Suprapubic skin (tissue), 4 donors: ENCODE measurements around the gene RAB3GAP1. TPM values are rescaled to one million over a fixed set of nuclear protein-coding genes. Genes with fewer than 3 reads are reported as not detected.

Experiments
- DNase-seq, 2 donors: peaks; one replicate each; pipeline ENCODE4 v3.0.0-alpha.2; 2019; ENCODE audit warnings: low spot score in 2 of 2
- H3K27ac ChIP-seq: fragments of 200-600 bp; sonication (generic); one replicate; pipeline ENCODE4 v1.5.1; 2019
- H3K27me3 ChIP-seq: fragments of 200-600 bp; sonication (generic); one replicate; pipeline ENCODE4 v1.5.1; 2019
- H3K36me3 ChIP-seq: fragments of 200-600 bp; sonication (generic); one replicate; pipeline ENCODE4 v1.5.1; 2019
- H3K4me1 ChIP-seq: fragments of 200-600 bp; sonication (generic); one replicate; pipeline ENCODE4 v1.5.1; 2019
- H3K4me3 ChIP-seq: fragments of 200-600 bp; sonication (generic); one replicate; pipeline ENCODE4 v1.5.1; 2019; ENCODE audit warnings: mild to moderate bottlenecking
- H3K9me3 ChIP-seq: fragments of 200-600 bp; sonication (generic); one replicate; pipeline ENCODE4 v1.5.1; 2019
- CTCF ChIP-seq, 2 donors: fragments of 200-600 bp in 1 of 2; fragments of 450-650 bp in 1 of 2; sonication (generic) in 1 of 2; IDR thresholded peaks; one replicate each; pipeline ENCODE4 v1.5.1; 2016 to 2019; ENCODE audit warnings: antibody characterized with exemption in 2 of 2, mild to moderate bottlenecking in 1 of 2, moderate library complexity in 1 of 2
- EP300 ChIP-seq: sonication (generic); formaldehyde crosslinking; IDR thresholded peaks from one replicate; pipeline ENCODE4 v1.6.1; 2017; ENCODE audit warnings: antibody characterized with exemption
- POLR2A ChIP-seq, 2 donors: fragments of 450-650 bp; IDR thresholded peaks; one replicate each; pipeline ENCODE4 v1.6.1; 2017; ENCODE audit warnings: antibody characterized with exemption in 2 of 2, mild to moderate bottlenecking in 2 of 2, moderate library complexity in 2 of 2
- POLR2AphosphoS5 ChIP-seq, 3 donors: sonication (generic); formaldehyde crosslinking; IDR thresholded peaks; one replicate each; pipeline ENCODE4 v1.6.1; 2017; ENCODE audit warnings: antibody characterized with exemption in 3 of 3
- WGBS: methylation state at CpG from one replicate; pipeline ENCODE4 v1.1.5; 2018; 5-methylcytosine and 5-hydroxymethylcytosine counted together
- total RNA-seq, 4 donors: library from RNA; depleted of rRNA; stranded (reverse); fragments of >200 nt; gene quantifications; one replicate each; pipeline ENCODE4 v1.1.0, GENCODE V29; 2016

Gene RAB3GAP1
- total RNA-seq, 4 donors from 2014 or later, result 36.8 to 62.0 (median 52.6) TPM

DNA sequence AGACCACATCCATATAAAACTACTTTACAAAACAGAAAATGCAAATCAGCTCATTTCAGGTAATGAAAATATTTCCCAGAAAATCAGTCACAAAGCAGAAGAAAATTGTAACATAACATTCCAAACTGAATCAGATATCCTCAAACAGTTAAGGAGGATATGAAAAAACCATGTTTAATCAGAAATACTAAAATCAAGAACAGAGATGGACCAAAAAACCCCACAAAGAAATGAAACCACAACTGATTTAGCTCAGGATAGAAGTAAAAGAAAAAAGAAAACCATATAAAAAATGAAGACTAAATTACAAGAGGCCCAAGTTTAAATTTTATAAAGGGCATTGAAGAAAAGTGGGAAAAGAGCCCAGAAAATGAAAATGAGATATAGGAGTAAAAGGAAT is 102.9 kb downstream of the RAB3GAP1 start:
- no peak for TF ChIP-seq POLR2AphosphoS5 (IDR thresholded peaks at IDR 0.05)
- no peak for TF ChIP-seq EP300
- no peak for TF ChIP-seq POLR2A (IDR thresholded peaks at IDR 0.05)
- TF ChIP-seq CTCF (IDR thresholded peaks at IDR 0.05), result no peak
- Histone ChIP-seq H3K4me3 (no peak overlapping the region), H3K4me1 (no peaks in the 10 kb centered on the region), H3K9me3 (no peaks in the 10 kb centered on the region), H3K36me3 (peaks cover 75% of the 10 kb centered on the region), H3K27ac (no peak overlapping the region), H3K27me3 (no peaks in the 10 kb centered on the region)
- DNase-seq, result no peak

DNA sequence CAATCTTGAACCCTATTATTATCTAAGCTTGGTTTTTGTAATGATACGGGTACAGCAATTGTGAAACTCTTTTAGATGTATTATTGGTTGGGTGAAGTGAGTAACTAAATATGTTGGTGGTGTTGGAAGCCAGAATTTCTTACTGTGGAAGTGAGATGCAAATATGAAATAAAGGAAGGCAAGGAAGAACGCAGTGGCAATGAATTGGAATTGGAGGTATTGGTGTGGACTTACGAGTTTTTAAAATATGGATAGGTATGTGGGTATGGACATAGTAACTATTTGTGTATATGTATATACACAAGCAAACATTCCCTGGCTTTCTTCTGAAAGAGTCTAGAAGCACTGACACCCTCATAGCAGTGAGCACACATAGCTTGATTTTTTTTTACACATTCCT is 105.8 kb downstream of the RAB3GAP1 start:
- peaks cover 62% of the 10 kb centered on the region for H3K36me3 ChIP-seq
- no peak overlapping the region for H3K4me3 ChIP-seq
- DNase-seq, result no peak
- H3K27ac ChIP-seq, result no peak overlapping the region
- H3K27me3 ChIP-seq, result no peaks in the 10 kb centered on the region
- 97% methylated on average over 3 of the region's 3 CpGs for WGBS
- H3K9me3 ChIP-seq, result no peaks in the 10 kb centered on the region
- H3K4me1 ChIP-seq, result no peaks in the 10 kb centered on the region
- TF ChIP-seq POLR2AphosphoS5 (IDR thresholded peaks at IDR 0.05) (no peak), CTCF (IDR thresholded peaks at IDR 0.05) (no peak), EP300 (no peak)

DNA sequence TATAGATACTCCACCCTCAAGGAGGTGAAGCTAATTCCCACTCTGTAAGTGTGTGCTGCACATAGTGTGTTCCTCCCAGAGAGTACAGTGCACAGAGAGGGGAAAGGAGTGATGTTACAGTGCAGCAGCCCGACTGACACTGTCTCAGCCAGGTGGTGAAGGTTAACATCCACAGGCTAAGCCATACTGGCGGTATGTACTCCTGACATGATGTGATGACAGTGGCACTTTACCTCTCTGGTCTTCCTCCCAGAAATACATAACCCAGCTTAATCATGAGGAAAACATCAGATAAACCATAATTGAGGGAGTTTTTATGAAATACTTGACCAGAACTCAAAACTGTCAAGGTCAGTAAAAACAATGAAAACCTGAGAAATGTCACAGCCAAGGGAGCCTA is 107.1 kb downstream of the RAB3GAP1 start:
- Histone ChIP-seq H3K4me1 (no peaks in the 10 kb centered on the region), H3K27me3 (no peaks in the 10 kb centered on the region), H3K27ac (no peak overlapping the region), H3K9me3 (no peaks in the 10 kb centered on the region), H3K36me3 (peaks cover 62% of the 10 kb centered on the region), H3K4me3 (no peak overlapping the region)
- no peak for DNase-seq
- 100% methylated on average over 2 of the region's 2 CpGs for WGBS
- TF ChIP-seq EP300 (no peak), POLR2A (IDR thresholded peaks at IDR 0.05) (no peak), CTCF (IDR thresholded peaks at IDR 0.05) (no peak), POLR2AphosphoS5 (IDR thresholded peaks at IDR 0.05) (no peak)

GRCh38 chr2:135162377-135162776 is 110.3 kb downstream of the RAB3GAP1 start:
- Histone ChIP-seq H3K27me3 (no peaks in the 10 kb centered on the region), H3K36me3 (peaks cover 72% of the 10 kb centered on the region), H3K4me3 (no peak overlapping the region), H3K4me1 (no peaks in the 10 kb centered on the region), H3K9me3 (no peaks in the 10 kb centered on the region), H3K27ac (no peak overlapping the region)
- no peak for TF ChIP-seq POLR2AphosphoS5 (IDR thresholded peaks at IDR 0.05)
- 73% methylated on average over 5 of the region's 5 CpGs for WGBS
- no peak for DNase-seq

GRCh38 chr2:135162786-135163185 is 110.7 kb downstream of the RAB3GAP1 start:
- Histone ChIP-seq H3K4me3 (no peak overlapping the region), H3K9me3 (no peaks in the 10 kb centered on the region), H3K27ac (no peak overlapping the region), H3K27me3 (no peaks in the 10 kb centered on the region), H3K4me1 (no peaks in the 10 kb centered on the region), H3K36me3 (peaks cover 72% of the 10 kb centered on the region)
- no peak for TF ChIP-seq POLR2AphosphoS5 (IDR thresholded peaks at IDR 0.05)
- TF ChIP-seq CTCF (IDR thresholded peaks at IDR 0.05), result no peak
- no peak for TF ChIP-seq EP300
- TF ChIP-seq POLR2A (IDR thresholded peaks at IDR 0.05), result no peak
- WGBS, result 47% methylated on average over 4 of the region's 4 CpGs
- no peak for DNase-seq

- H3K4me3 ChIP-seq, result no peak overlapping the region
- H3K27ac ChIP-seq, result no peak overlapping the region
- H3K4me1 ChIP-seq, result no peaks in the 10 kb centered on the region
- TF ChIP-seq POLR2A (IDR thresholded peaks at IDR 0.05), result no peak
- TF ChIP-seq CTCF (IDR thresholded peaks at IDR 0.05), result no peak
- TF ChIP-seq POLR2AphosphoS5 (IDR thresholded peaks at IDR 0.05), result no peak
- TF ChIP-seq EP300, result no peak
- WGBS, result 97% methylated on average over 2 of the region's 2 CpGs
- H3K27me3 ChIP-seq, result no peaks in the 10 kb centered on the region
- DNase-seq, result no peak
- H3K36me3 ChIP-seq, result peaks cover 74% of the 10 kb centered on the region
- no peaks in the 10 kb centered on the region for H3K9me3 ChIP-seq
Measured at GRCh38 chr2:135163306-135163705, 111.2 kb downstream of the RAB3GAP1 start.
